Uterus (tissue), 4 donors: ENCODE results near the gene RNF19B. TPM values are rescaled to one million over a fixed set of nuclear protein-coding genes. Genes with fewer than 3 reads are reported as not detected.
A peak's percentile ranks its signal among the peaks of the same experiment; 100 is the strongest.

Experiments
- DNase-seq, 2 donors: peaks; one replicate each; pipeline ENCODE4 v3.0.0-alpha.2; 2019 to 2020
- H3K27ac ChIP-seq, 2 donors: fragments of 200-600 bp; sonication (generic); 1 replicate in 1 of 2; 2 replicates in 1 of 2; pipeline ENCODE4 v1.5.1; 2016 to 2018
- H3K27me3 ChIP-seq, 2 donors: fragments of 200-600 bp; sonication (generic); one replicate each; pipeline ENCODE4 v1.5.1; 2018 to 2019; ENCODE audit warnings: control low read depth in 1 of 2
- H3K36me3 ChIP-seq, 2 donors: fragments of 200-600 bp; sonication (generic); one replicate each; pipeline ENCODE4 v1.5.1; 2019; ENCODE audit warnings: control low read depth in 1 of 2
- H3K4me1 ChIP-seq, 2 donors: fragments of 200-600 bp; sonication (generic); one replicate each; pipeline ENCODE4 v1.5.1; 2018 to 2019; ENCODE audit warnings: control low read depth in 1 of 2
- H3K4me3 ChIP-seq, 2 donors: fragments of 200-600 bp; sonication (generic); 1 replicate in 1 of 2; 2 replicates in 1 of 2; pipeline ENCODE4 v1.5.1; 2018 to 2019; ENCODE audit warnings: mild to moderate bottlenecking in 1 of 2
- H3K9me3 ChIP-seq, 2 donors: fragments of 200-600 bp; sonication (generic); one replicate each; pipeline ENCODE4 v1.5.1; 2019; ENCODE audit warnings: control low read depth in 1 of 2
- CTCF ChIP-seq, 4 experiments: fragments of 200-600 bp in 2 of 4; fragments of 450-650 bp in 2 of 4; sonication (generic) in 2 of 4; IDR thresholded peaks; one replicate each; pipeline ENCODE4 v1.5.1; 2016 to 2019; ENCODE audit warnings: antibody characterized with exemption in 4 of 4, mild to moderate bottlenecking in 2 of 4, moderate library complexity in 1 of 4
- POLR2A ChIP-seq, 2 donors: fragments of 450-650 bp; IDR thresholded peaks; one replicate each; pipeline ENCODE4 v1.6.1; 2016; ENCODE audit warnings: antibody characterized with exemption in 2 of 2, mild to moderate bottlenecking in 1 of 2, moderate library complexity in 1 of 2
- intact Hi-C: fragments of 100-400 bp; cut with DNase I; formaldehyde crosslinking; loops from one replicate; pipeline ENCODE4 v1.15.1; 2023; ENCODE audit warnings: low total_unique reads
- total RNA-seq, 4 donors: library from RNA; depleted of rRNA in 3 of 4; stranded (reverse); fragments of >200 nt in 3 of 4; gene quantifications; one replicate each; pipeline versions ENCODE4 v1.1.0 to v1.2.4, GENCODE V29; 2014 to 2023
- donor health status: DM: yes; HTN: yes; CAD: no.

RNF19B gene
- total RNA-seq, 4 donors from 2014 or later: 13.2 to 23.4 (median 17.4) TPM

DNA sequence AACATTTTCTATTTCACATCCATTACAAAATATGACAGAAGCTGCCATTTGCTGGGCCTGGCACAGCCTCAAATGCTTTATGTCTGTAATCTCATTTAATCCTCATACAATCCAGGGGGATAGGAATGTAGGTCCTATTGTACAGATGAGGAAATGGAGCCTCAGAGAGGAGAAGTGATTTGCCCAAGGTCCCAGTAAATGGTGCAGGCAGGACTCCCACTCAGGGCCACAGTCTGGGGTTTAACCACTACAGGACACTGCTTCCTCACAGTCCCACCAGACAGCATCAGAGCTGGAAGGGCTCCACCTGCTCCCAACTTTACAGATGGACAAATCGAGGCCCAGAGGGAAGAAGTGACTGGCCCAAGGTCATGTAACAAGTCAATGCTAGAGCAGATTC is 20.6 kb upstream of the RNF19B start:
- no peak for DNase-seq
- intact Hi-C loops: no loop called here
- H3K9me3 ChIP-seq: no peaks in the 10 kb centered on the region
- TF ChIP-seq CTCF (IDR thresholded peaks at IDR 0.05): no peak
- no peak for TF ChIP-seq POLR2A (IDR thresholded peaks at IDR 0.05)
- H3K4me3 ChIP-seq: no peak overlapping the region
- H3K27me3 ChIP-seq: no peaks in the 10 kb centered on the region
- no peak overlapping the region for H3K27ac ChIP-seq
- H3K4me1 ChIP-seq: peaks cover 3 to 7% of the 10 kb centered on the region in 2 donors
- H3K36me3 ChIP-seq: no peaks in the 10 kb centered on the region

DNA sequence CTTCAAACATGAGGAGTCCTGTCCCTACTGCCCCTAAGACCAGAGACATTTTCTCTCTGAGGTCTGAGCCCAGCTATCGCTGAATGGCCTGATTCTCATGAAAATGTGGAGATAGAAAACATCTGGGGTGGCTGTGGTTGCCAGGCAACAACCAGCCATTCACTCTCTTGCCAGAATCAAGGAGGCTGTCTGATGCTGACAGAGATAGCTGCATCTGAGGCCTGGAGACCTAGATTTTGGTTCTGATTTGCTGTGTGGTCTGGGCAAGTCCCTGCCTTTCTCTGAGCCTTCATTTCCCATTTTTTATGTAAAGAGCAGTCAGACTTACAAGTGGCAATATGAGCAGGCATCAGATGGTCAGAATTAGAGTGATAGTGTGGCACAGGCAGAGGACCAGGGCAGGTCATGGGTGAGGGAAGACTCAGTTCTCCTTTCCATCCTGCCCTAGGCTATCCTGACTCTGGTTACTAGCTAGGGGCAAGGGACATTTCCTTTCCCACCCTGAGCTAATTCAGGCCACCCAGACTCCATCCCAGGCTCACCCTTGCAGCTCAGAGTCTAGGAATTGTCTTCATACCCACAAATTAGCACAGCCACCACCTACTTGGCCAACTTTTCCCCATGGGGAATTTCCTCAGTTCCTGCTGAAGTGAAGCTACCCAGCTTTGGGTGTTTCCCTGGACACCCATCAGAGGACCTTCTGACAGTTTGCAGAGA is 20.0 kb upstream of the RNF19B start:
- H3K4me1 ChIP-seq: peaks cover 3 to 7% of the 10 kb centered on the region in 2 donors
- H3K36me3 ChIP-seq: no peaks in the 10 kb centered on the region
- no peak for DNase-seq
- H3K27ac ChIP-seq: no peak overlapping the region
- no peak overlapping the region for H3K4me3 ChIP-seq
- TF ChIP-seq POLR2A (IDR thresholded peaks at IDR 0.05): no peak
- no peak for TF ChIP-seq CTCF (IDR thresholded peaks at IDR 0.05)
- H3K27me3 ChIP-seq: no peaks in the 10 kb centered on the region
- no peaks in the 10 kb centered on the region for H3K9me3 ChIP-seq
- intact Hi-C loops: no loop called here

- intact Hi-C loops: no loop called here
These were observed 19.5 kb upstream of the RNF19B start for GRCh38 chr1:32984090-32984454.

GRCh38 chr1:32983020-32983419 is 18.4 kb upstream of the RNF19B start:
- Histone ChIP-seq H3K27ac (no peak overlapping the region), H3K36me3 (no peaks in the 10 kb centered on the region), H3K4me3 (no peak overlapping the region), H3K9me3 (no peaks in the 10 kb centered on the region), H3K4me1 (no peaks in the 10 kb centered on the region), H3K27me3 (no peaks in the 10 kb centered on the region)
- DNase-seq: no peak
- intact Hi-C loops: no loop called here
- TF ChIP-seq POLR2A (IDR thresholded peaks at IDR 0.05) (no peak), CTCF (IDR thresholded peaks at IDR 0.05) (no peak)

More at GRCh38 chr1:32984090-32984454, 19.5 kb upstream of the RNF19B start:
- Histone ChIP-seq H3K4me1 (peaks cover 3 to 6% of the 10 kb centered on the region in 2 donors), H3K27ac (no peak overlapping the region), H3K27me3 (no peaks in the 10 kb centered on the region), H3K9me3 (no peaks in the 10 kb centered on the region), H3K36me3 (no peaks in the 10 kb centered on the region), H3K4me3 (no peak overlapping the region)
- DNase-seq: no peak
- TF ChIP-seq CTCF (IDR thresholded peaks at IDR 0.05) (no peak), POLR2A (IDR thresholded peaks at IDR 0.05) (no peak)

DNA sequence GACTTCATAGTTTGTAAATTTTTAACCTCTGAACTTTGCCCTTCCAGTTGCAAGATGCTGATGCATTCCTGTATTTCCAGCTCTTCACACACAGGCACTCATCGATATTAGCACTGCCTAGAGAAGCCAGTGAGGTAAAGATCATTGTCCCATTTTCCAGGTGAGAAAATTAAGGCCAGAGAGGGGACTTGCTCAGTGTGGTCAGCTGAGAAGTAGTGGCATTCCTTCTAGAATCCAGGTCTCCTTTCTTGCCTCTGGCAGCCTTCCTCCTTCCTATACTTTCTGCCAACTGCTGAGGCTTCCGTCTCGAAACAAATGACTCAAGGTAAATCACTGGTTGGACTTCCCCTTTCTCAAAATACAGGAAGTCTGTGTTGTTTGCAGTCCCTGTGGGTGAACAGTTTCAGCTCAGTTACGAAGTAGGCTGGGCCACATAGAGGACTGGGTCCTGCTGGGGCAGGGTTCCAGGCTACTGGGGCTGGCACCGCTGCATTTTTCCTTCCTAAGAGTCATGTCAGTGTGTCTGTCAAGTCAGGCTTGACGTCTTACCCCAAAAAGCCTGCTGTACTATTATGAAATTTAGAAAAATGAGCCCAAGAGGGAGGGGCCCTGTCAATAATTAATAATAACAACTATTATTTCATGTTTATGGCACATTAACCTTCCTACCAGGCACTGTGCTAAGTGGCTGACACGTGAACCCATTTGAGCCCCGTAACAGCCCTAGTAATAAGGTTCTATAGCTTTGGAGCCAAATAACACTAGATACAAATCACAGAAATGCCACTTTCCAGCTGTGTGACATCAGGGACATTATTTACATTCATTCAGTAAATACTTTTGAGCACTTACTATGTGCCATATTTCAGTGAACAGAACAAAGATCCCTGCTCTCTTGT is 16.6 kb upstream of the RNF19B start:
- TF ChIP-seq POLR2A (IDR thresholded peaks at IDR 0.05) (peak in 1 of 2 donors; percentile 23), CTCF (IDR thresholded peaks at IDR 0.05) (no peak)
- H3K27me3 ChIP-seq: no peaks in the 10 kb centered on the region
- intact Hi-C loops: no loop called here
- no peaks in the 10 kb centered on the region for H3K36me3 ChIP-seq
- H3K4me3 ChIP-seq: no peak overlapping the region
- H3K9me3 ChIP-seq: no peaks in the 10 kb centered on the region
- peak in 1 of 2 donors; percentile 37 for DNase-seq
- peak overlapping the region; percentile 38 to 65 for H3K27ac ChIP-seq
- H3K4me1 ChIP-seq: no peaks in the 10 kb centered on the region
